Stimulated activated CD8-positive, alpha-beta memory T cell treated with anti-CD3 and anti-CD28 coated beads, Interleukin-12 subunit alpha, Interleukin-12 subunit beta, amount 100 ng/mL, for 24 hours (primary cell): ENCODE measurements around the gene NTSR2.
A peak's percentile ranks its signal among the peaks of the same experiment; 100 is the strongest.

Experiments used
- DNase-seq: peaks from one replicate; pipeline ENCODE4 v3.0.0-alpha.2; 2020; ENCODE audit errors: extremely low read depth

NTSR2 gene

DNA sequence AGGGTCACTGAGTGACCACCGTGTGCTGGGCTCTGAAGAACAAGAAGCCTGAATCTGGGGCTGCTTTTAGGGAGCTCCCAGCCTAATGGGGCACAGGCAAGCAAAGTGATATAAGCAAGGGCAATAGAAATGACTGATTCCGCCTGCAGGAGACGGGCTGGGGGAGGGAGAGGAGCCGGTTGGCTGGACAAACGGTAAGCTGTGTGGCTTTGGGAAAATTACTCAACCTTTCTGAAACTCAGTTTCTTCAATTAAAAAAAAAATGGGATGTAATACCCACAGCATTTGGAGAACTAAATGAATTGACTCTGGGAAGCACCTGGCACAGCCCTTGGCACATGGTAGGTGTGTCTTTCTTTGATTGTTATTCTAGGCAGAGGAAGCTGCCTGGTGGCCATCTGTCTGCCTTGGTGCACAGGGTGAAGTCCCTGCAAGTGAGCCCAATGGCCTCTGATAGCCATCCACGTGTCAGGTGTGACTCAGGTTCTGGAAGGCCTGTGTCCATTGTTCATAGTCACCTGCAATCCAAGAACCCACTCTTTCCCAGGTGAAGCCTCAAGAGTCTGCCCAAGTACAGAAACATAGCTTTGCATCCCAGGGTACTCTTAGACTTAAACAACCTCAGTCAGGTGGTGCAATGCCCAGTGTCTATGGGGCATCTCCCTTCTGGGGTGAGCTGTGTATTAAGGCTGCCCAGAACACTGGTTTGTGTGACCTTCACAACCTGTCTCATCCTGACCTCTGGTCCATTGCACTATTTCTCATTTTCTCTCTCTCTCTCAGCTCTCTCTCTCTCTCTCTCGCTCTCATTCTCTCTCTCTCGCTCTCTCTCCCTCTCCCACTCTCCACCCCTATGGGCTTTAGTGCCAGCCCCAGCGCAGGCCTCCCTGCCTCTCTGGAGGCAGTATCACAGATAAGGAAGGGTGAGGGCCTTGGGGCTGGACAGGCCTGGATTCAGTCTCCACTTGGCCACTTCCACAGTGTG, 30.0 kb upstream of the NTSR2 start:
- no peak for DNase-seq

DNA sequence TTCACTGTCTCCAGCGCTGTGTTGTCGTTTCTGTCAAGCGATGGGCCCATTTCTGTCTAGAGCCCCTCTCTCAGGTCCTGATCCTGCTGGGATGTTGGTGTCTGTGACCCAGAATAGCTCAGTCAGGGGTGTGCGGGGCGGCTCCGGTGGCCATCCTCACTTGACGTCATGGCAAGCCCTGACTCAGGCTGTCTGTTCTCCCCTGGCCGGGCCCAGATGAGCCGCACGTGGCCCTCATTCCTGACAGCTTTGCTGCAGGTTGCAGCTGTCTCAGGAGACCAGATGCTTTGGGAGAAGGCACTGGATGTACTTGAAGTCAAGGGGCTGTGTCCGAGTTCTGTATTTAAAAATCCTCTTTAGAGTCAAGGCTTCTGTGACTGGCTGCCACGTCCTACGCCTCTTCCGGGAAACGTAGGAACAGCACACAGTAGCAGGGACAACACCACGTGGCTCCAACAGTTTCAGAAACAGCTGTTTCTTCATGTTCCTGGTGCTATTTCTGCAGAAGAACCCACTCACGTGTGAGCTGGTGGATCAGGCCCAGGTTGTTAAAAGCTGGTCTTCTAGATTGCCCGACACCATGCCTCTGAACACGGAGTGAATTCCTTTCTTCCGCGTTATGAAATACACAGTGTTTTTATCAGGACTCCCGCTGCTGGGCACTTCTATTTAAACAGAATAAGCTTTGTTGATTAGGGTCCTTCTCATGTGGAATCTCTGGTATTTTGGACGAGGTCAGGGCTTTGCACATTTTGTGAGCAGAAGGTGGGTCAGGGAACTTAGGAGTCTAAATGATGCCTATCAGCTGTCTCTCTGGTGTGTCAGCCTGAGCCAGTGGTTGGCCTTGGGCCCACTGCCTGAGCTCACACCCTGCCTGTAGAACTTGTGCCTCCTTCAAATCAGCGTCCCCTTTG, 28.3 kb upstream of the NTSR2 start:
- no peak for DNase-seq

DNA sequence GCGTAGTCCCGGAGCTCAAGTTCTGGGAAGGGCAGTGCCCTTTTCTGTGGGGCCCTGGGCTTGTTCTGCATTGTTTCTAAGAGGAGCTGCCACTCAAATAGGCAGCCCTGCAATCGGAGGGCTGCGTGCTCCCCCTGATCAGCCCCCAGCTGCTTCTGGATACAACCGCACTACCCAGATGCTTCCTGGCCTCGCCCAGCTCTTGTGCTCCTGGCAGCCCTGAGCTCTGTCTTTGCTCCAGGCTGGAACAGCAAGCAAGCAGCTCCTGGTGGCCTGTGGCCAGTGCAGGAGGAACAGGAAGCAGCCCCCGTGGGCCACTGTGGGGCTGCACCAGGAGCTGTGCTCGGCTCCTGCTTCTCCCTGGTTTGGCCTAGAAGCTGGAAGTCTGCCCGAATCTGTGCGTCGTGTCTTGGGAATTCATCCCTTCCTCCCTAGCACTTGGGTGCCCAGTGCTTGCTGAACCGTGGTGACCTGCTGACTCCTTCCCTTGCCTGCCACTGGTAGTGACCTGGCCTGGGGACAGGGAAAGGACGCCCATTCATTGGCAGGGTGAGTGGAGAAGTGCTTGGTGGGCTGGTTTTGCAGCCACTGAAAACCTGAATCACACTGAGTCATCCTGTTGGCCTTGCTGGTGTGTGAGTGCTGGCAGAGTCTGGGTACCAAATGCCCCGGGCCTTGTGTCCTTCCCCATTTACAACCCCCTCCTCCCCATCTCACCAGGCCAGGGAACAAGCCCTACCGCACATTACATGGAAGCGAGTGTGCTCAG, 27.3 kb upstream of the NTSR2 start:
- DNase-seq: no peak

DNA sequence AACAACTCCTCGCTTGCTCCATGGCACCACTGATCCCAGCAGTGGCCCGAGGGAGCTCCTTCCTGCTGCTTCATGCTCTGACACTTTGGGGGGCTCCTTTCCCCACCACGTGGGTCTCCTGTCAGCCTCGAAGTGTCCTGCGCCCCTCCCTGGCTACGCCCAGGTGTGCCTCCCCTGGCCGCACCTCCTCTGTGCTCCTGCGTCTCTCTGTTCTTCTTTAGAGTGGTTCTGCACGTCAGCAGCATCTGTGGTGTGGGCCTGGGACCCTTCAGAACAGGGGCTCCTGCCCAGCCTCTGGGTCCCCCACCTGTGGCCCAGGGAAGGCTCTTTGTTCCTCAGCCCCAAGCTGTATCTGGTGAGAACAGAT, 26.7 kb upstream of the NTSR2 start:
- DNase-seq: no peak

DNA sequence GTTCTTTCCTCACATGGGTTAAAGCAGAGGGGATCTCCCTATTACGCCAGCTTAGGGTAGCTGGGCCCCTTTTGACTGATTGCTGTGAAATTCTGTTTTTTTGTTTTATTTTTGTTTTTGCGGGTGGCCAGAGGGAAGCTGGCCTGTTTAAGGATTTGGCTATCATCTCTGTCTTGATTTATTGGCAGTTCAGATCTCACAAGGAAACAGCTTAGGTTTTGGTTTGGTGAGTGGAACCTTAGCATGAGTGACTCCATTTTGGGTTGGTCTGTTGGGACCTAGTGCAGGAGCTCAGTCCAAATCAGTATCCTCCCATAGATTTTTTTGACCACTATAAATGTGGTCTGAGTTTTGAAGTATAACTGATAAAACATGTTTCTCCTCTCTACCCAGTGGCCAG, 25.6 kb upstream of the NTSR2 start:
- DNase-seq: no peak

DNA sequence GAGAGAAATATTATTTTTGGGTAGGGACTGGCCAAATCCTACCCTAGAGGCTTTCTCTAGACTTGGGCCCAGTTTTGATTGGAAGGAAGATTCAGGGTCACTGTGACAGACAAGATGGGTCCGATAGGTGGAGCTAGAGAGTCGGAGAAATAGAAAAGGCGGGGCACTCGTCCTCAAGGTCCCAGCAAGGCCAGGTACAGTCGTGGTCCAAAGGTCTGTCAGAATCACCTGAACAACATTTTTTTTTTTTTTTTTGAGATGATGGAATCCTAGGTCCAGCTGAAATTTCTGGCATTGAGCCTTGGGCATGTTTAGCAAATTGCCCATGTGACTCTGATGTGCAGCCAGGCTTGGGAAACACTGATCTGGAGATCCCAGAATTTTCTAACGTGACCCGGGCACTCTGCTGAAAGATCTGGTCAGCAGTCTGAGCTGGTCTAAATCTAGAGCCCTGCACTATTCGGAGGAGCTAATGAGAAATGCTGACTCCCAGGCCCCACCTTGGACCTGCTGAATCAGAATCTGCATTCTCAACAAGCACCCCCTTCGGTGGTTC, 23.0 kb upstream of the NTSR2 start:
- DNase-seq: no peak

DNA sequence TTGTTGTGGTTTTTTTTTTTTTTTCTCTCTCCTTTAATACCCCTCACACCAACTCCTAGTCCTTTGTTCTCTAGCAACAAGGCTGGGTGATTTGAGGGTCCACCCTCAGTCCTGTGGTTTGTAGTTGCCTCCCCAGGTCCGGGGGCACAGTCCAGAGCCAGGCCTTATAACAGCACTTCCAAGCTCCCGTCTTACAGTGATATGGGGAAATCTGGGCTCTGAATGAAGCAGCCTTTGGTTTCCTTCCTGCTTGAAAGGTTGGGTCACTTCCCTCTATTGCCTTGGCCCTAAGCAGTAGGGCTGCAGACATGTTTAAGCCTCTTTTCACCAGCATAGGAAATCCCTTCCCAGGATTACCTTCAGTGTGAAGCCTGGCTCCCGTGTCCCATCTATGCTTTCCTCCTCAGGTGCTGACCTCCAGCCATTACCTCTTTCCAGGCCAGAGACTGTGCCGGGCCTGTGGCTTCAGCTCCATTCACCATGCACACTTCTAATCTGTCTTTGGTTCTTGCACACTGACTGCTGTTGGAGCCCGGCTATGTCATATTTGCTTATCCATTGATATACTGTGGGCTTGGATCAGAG, 21.2 kb upstream of the NTSR2 start:
- DNase-seq: no peak

DNA sequence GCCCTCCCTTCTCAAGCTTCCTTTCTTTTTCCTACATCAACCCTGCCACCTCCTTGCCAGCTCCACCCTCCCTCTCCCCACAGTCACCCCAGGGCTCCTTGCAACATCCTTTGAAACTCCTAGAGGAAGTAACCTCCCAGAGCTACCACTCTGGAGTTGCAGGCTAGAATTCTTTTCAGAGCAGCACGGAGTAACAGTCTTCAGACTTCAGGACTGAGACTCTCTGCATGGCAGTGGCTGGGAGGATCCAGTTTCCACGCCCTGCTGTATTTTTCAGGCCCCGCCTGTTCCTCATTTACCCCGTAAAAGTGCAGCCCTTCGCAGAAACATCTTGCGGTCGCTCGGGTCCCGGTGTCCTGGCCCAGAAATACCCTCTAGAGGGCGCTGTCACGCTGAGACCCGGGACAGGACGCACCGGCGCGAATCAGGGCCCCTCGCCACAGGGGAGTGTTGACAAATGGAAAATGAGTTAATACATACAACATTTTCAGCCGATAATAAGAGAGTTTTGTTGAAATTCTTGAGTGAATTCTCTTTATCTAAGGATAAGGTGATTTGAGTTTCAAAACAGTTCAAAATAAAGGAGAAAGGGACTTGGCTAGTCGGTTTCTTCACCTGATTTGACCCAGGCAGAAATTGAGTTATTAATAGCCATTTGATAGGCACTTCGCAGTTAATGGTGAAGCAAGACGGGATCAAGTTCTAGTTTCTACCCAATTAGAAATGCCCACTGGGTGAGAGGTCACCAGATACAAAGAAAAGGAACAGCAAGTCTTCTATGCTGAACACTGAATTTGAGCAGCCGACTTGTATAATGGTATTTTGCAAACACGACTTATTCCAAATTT, 18.5 kb upstream of the NTSR2 start:
- peak; percentile 63 for DNase-seq

DNA sequence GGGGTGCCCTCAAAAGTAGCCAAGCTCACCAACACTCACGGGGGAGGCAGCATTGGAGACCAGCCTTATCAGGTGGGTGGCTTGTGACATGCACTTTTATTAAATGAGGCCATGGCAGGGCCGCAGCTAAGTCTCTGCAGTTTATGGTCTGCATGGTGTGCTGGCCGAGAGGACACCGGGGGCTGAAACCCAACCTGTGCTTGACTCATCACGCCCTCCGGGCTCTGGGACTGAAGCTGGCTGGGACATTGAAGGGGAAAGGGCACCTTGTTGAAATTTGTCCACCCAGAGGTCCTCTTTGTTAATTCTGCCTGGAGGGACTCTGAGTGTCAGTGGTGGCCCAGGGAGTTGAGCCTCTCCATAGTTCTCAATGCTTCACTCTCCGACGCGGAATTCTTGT, 17.7 kb upstream of the NTSR2 start:
- DNase-seq: no peak

DNA sequence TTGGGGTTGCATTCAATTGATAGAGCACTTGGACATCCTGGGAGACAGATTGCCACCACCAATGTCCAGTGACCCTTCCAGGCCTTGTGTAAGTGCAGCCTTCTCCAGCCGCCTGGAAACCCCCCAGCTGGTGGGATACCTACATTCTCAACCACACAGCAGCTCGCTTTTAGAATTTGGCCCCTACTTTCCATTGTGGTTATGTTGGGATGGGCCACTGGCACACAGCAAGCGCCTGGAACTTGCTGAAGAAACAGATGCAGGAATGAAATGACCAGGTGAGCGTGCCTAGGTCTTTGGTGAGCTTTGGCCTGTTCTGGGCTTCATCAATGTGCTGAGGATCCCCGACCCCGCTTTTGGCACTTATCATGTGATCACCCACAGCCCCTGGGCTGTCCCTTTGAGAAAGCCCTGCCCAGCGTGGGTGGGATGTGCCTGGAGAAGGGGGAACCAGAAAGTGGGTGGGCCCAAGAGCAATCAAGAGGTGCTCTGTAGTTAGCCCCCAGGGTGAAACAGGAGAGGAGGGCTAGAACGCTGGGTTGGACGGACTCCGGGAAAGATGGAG, 16.0 kb upstream of the NTSR2 start:
- no peak for DNase-seq

DNA sequence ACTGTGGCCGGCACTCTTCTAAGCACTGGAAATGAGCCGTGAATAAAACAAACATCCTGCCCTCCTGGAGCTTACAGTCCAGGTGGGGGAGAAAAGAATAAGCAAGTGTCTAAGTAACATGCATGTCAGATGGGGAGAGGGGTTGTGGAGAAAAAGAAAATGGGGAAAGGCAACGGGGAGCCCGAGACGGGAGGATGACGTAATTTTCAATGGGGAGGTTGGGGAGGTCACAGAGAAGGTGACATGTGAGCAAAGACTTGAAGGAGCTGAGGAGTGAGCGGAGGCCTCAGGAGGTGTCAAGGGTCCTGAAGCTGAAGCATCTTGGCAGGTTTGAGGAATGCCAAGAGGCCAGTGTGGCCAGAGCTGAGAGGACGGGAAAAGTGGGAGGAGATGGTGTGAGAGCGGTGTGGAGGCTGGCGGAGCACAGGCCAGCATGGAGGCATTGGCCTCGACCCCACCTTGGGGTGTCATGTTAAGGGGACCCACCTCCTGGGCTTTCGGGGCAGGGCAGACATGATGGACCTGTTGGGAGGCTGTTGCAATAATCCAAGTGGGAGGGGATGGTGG, 15.0 kb upstream of the NTSR2 start:
- no peak for DNase-seq

DNA sequence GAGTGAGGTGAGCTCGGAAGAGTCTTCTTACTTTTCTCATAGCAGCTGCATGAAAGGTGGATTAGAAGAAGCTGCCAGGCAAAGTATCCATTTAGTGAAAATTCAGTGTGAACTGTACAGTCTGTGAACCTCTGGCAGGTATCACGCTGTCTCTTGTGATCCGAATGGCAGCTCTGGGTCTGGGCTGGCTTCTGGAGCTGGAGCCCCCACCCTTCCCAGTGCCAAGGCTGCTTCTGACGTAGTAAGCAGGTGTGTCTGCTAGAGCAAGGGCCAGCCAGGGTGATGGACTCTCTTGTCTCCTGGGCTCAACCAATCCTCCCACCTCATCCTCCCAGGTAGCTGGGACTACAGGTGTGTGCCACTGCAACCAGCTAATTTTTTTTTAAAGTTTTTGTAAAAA, 14.0 kb upstream of the NTSR2 start:
- no peak for DNase-seq

DNA sequence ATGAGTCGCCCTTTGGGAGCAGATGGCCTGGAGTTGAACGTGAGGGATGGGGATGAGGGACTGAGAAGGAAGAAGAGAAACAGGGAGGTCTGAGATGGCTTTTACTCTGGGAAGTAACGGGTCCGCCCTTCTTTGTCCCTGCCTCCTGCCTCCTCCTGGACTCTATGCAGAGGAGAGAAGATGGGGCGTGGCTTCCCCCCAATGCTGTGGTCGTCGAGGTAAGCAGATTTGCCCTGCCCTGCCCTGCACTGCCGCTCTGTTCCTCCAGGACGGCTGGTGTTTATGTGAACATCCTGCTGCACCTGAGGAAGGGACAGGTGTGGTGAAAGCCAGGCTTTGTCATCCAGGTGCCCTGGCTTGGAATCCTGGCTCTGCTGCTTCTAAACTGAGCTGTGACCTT, 13.5 kb upstream of the NTSR2 start:
- DNase-seq: no peak

DNA sequence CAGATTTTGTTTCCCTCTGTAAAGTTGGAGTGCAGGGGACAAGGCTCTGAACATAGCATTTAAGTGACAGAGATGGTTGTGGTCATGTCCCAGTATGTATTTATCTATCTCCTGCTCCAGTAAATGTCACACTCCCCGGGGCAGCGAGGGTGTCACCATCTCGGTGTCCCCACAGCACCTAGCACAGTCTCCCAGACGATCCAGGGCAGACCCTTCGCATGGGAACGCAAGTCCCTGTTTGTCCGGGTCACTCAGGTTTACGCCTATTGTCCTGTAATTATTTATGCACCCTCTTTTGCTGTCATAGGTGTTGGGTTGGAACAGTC, 12.6 kb upstream of the NTSR2 start:
- no peak for DNase-seq

DNA sequence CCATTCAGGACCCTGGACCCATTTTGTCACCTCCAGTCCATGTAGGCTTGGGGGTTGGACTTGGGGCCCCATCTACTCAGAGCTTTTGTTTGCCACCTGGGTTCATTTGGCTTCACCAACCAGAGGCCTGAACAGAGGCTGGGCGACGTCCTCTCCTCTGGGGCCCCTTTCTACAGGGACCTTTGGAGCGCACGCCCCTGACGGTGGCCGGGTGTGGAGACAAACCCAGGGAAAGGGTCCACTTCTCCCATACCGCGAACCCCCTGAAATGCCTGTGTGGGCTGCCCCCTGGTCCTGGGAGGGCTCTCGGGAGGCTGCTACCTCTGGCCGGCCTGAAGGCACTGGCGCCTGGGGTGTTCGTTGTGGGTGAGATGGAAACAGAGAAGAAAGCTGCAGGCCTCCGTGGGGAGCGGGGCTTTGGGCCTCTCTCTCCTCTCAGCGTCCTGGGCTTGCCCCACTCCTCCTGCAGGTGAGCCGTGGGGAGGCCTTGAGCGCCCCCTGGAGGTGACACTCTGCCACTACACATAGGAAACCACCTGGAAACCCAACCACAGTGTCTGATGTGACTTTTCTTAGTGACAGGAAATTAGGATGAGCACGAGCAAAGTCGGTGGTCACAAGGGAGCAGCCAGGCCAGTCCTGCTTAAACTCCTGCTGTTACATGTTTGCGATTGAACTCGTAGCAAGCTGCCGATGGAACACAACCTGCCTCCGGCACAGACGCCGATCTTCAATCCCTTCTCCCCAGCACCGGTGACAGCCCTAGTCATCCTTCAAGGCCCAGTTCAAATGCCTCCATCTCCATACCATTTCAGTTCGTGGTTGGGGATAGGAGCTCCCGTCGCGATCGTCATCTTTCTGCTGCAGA, 12.0 kb upstream of the NTSR2 start:
- no peak for DNase-seq

DNA sequence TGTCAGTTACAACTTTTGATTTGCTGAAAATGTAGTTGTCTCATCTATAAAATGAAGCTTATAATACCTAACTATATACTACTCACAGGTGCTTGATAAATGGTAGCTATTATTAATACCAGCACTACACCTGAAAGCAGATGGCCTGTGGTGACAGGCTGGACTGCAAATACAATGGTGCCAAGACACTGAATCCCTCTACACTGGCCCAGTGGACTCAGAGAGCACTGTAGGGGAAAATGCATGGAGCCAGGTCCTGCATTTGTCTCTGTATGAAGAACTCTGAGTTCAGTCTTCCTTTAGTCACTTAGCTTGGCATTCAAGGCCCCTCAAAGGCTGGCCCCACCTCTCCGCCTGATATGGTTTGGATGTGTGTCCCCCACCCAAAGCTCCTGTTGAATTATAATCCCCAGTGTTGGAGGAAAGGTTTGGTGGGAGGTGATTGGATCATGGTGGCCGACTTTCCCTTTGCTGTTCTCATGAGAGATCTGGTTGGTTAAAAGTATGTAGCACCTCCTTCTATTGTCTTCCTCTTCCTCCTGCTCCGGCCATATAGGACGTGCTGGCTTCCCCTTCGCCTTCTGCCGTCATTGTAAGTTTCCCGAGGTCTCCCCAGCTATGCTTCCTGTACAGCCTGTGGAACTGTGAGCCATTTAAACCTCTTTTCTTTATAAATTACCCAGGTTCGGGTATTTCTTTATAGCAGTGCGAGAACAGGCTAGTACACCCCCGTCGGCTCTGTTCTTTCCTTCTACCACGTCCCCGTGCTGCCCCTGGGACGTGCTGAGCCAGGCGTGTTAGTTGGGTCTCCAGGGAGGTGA, 11.1 kb upstream of the NTSR2 start:
- DNase-seq: no peak

DNA sequence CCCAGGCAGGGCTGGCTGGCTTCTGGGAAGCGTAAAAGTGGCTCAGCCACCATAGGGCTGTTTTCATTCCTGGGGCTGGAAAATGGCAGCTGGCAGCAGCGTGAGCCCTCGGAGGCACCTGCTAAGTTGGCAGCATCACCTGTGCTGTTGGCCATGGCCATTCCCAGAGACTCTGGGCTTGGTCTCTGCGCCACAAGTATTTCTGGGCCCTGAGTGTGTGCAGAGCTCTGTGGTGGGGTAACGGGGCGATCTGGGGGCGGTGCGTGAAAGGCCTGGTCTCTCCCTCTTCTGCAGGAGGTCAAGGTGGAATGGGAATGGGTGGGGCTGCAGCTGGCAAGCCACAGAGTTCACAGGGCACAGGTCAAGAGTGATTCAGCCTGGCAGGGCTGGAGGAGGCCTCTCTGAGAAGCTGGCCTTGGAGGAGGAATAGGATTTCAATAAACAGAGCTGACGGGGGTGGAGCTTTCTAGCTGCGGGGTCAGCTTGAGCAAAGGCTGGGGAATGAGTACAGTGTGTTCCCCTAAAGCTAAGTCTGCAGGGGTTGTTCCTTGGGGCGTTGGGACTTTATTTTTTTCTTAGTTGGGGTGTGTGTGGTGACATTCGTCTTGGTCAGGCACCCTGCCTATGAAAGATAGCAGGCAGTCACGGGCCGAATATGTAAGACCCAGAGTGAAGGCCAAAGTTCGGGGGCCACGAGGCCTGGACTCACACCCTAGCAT, 10.3 kb upstream of the NTSR2 start:
- no peak for DNase-seq
